ENCODE data around the gene PIK3CG. TPM values are rescaled to one million over a fixed set of nuclear protein-coding genes. Genes with fewer than 3 reads are reported as not detected.

The PIK3CG gene
- total RNA-seq, 3 donors from 2014 or later (not counting 1 experiment from before 2014, with no cell fraction given) = 64.9 to 83.3 (median 78.2) TPM

DNA sequence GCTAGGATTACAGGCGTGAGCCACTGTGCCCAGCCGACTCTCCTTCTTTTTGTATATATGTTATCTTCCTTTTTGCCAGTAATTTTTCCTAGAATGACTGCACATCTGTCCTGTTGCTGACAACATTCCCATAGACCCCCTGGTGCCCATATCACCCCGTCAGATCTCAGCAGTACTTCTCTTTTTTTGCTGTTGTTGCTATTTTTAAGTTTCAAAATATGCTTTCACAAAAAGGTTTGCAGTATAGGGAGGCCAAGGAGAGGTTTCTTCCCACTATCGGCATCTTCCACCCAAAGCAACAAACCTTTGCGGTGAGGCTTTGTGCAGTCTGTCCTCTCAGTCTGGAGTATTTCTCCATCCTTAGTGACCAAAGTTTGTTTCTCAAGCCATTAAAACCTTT is 23.1 kb downstream of the PIK3CG start:
- Mint-ChIP-seq H3K27ac (peak overlapping the region; percentile 47 to 71), H3K36me3 (peaks cover 56% of the 10 kb centered on the region), H3K4me3 (no peak overlapping the region), H3K4me1 (peaks cover 50 to 64% of the 10 kb centered on the region in 2 donors), H3K27me3 (ENCODE audit: low read depth in 2 of 2) (no peaks in the 10 kb centered on the region), H3K9me3 (no peaks in the 10 kb centered on the region)
- TF ChIP-seq, protein P1, sequence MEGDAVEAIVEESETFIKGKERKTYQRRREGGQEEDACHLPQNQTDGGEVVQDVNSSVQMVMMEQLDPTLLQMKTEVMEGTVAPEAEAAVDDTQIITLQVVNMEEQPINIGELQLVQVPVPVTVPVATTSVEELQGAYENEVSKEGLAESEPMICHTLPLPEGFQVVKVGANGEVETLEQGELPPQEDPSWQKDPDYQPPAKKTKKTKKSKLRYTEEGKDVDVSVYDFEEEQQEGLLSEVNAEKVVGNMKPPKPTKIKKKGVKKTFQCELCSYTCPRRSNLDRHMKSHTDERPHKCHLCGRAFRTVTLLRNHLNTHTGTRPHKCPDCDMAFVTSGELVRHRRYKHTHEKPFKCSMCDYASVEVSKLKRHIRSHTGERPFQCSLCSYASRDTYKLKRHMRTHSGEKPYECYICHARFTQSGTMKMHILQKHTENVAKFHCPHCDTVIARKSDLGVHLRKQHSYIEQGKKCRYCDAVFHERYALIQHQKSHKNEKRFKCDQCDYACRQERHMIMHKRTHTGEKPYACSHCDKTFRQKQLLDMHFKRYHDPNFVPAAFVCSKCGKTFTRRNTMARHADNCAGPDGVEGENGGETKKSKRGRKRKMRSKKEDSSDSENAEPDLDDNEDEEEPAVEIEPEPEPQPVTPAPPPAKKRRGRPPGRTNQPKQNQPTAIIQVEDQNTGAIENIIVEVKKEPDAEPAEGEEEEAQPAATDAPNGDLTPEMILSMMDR (IDR thresholded peaks at IDR 0.05) = no peak
- ATAC-seq (no peak), DNase-seq (no peak)
- Histone ChIP-seq H3K4me3 (ENCODE audit: low read length) (no peak overlapping the region), H3K9me3 (ENCODE audit: control insufficient read depth, insufficient read depth, low read length) (no peaks in the 10 kb centered on the region), H3K27me3 (ENCODE audit: control insufficient read depth, insufficient read depth, low read length) (no peaks in the 10 kb centered on the region), H3K27ac (ENCODE audit: low read length) (no peak overlapping the region), H3K36me3 (ENCODE audit: control insufficient read depth, insufficient read depth, low read length) (peaks cover 99% of the 10 kb centered on the region), H3K4me1 (ENCODE audit: control insufficient read depth, insufficient read depth, low read length) (no peaks in the 10 kb centered on the region)
- intact Hi-C loops (cut with micrococcal nuclease) = no loop called here
- 97% methylated on average over 3 of the region's 5 CpGs for whole genome bisulfite sequencing (ENCODE audit: insufficient coverage)

DNA sequence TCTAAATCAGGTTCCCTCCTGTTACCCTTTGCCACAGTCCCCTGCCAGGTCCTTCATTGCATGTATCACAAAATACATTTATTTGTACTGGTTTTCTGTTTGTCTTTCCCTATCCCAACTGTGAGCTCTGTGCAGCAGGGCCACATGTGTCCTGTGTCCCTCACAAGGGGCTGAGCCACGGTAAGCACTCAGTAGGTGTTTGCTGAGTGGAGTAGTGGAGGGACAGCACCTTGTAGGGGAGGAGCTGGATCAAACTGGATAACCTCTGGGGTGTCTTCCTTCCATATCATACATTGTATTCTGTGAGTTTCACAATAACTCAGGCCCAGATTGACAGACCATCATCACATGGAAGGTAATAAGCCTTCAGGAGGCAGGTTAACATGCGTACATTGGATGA is 25.9 kb downstream of the PIK3CG start:
- Mint-ChIP-seq H3K9me3 (no peaks in the 10 kb centered on the region), H3K27ac (peak overlapping the region; percentile 67 to 71), H3K4me1 (peaks cover 52 to 63% of the 10 kb centered on the region in 2 donors), H3K4me3 (no peak overlapping the region), H3K27me3 (ENCODE audit: low read depth in 2 of 2) (no peaks in the 10 kb centered on the region), H3K36me3 (peaks cover 32% of the 10 kb centered on the region)
- intact Hi-C loops (cut with micrococcal nuclease) = no loop called here
- DNase-seq = no peak
- no peak overlapping the region for H3K4me3 ChIP-seq (ENCODE audit: low read length)
- WGBS (ENCODE audit: insufficient coverage) = 86% methylated on average over 1 of the region's 2 CpGs
- H3K36me3 ChIP-seq (ENCODE audit: control insufficient read depth, insufficient read depth, low read length) = peaks cover 91% of the 10 kb centered on the region
- no peak for ATAC-seq
- H3K4me1 ChIP-seq (ENCODE audit: control insufficient read depth, insufficient read depth, low read length) = peaks cover 6% of the 10 kb centered on the region
- no peaks in the 10 kb centered on the region for H3K27me3 ChIP-seq (ENCODE audit: control insufficient read depth, insufficient read depth, low read length)
- H3K27ac ChIP-seq (ENCODE audit: low read length) = no peak overlapping the region
- TF ChIP-seq, protein P1 (IDR thresholded peaks at IDR 0.05) = no peak
- H3K9me3 ChIP-seq (ENCODE audit: control insufficient read depth, insufficient read depth, low read length) = no peaks in the 10 kb centered on the region

DNA sequence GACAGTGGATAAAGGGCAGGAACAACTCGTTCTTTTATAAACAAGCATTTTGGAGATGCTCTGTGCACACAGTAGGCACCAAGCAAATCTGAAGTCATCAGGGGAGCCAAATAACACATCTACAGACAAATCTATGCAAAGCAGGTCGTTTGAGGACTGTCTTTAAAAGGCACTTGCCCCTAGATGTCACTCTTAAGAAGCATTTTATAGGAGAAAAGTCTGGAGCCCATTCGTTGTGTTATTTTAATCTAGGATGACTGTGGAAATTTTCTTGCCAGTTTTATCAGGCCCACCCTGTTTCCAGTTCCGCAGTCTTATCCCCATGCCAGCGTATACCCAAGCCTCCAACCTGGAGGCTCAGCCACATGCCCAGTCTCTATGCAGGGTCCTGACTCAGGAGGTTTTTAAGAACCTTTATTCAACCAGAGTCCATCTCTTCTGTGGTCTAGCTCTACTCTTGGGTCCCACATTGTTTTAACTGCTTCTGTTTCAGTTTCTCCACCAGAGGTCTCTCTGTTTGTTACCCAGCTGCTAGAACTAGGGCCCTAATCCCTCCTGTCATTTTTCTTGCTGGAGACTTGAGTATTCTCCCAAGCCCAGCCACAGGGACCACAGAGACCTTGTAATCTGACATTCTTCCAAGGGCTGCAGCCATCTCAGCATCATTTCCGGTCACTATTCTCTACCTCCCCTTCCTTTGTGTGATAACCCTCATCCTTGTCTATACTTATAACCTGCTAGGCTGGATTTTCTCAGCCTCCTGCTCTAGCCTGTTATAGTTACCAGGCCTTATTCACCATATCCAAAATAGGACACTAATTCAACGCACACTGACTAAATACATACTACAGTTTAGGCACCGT is 26.7 kb downstream of the PIK3CG start:
- Mint-ChIP-seq H3K27ac (peak overlapping the region; percentile 67 to 71), H3K4me1 (peaks cover 60 to 66% of the 10 kb centered on the region in 2 donors), H3K36me3 (peaks cover 32% of the 10 kb centered on the region), H3K4me3 (no peak overlapping the region), H3K9me3 (no peaks in the 10 kb centered on the region), H3K27me3 (ENCODE audit: low read depth in 2 of 2) (no peaks in the 10 kb centered on the region)
- no peak for ATAC-seq
- no peak for DNase-seq
- H3K27ac ChIP-seq (ENCODE audit: low read length) = no peak overlapping the region
- TF ChIP-seq, protein P1 (IDR thresholded peaks at IDR 0.05) = no peak
- peaks cover 6% of the 10 kb centered on the region for H3K4me1 ChIP-seq (ENCODE audit: control insufficient read depth, insufficient read depth, low read length)
- no peaks in the 10 kb centered on the region for H3K9me3 ChIP-seq (ENCODE audit: control insufficient read depth, insufficient read depth, low read length)
- H3K27me3 ChIP-seq (ENCODE audit: control insufficient read depth, insufficient read depth, low read length) = no peaks in the 10 kb centered on the region
- H3K4me3 ChIP-seq (ENCODE audit: low read length) = no peak overlapping the region
- intact Hi-C loops (cut with micrococcal nuclease) = no loop called here
- peaks cover 87% of the 10 kb centered on the region for H3K36me3 ChIP-seq (ENCODE audit: control insufficient read depth, insufficient read depth, low read length)
- 82% methylated on average over 8 of the region's 8 CpGs for WGBS (ENCODE audit: insufficient coverage)
